Tongue (tissue), 2 donors: ENCODE measurements around the gene SMTNL1. TPM values are rescaled to one million over a fixed set of nuclear protein-coding genes. Genes with fewer than 3 reads are reported as not detected.
"Not testable (repeated sequence)": the region's sequence is repeated elsewhere in the genome, so short reads cannot be mapped to it uniquely, and the experiment has no call there.

Experiments
- DNase-seq: peaks from one replicate; pipeline ENCODE4 v3.0.0-alpha.2; 2015
- total RNA-seq: library from RNA; depleted of rRNA; stranded (reverse); fragments of >200 nt; gene quantifications from one replicate; pipeline ENCODE4 v1.2.3, GENCODE V29; 2014

SMTNL1 gene
- total RNA-seq, 1 donor from 2014 or later: 107 TPM

DNA sequence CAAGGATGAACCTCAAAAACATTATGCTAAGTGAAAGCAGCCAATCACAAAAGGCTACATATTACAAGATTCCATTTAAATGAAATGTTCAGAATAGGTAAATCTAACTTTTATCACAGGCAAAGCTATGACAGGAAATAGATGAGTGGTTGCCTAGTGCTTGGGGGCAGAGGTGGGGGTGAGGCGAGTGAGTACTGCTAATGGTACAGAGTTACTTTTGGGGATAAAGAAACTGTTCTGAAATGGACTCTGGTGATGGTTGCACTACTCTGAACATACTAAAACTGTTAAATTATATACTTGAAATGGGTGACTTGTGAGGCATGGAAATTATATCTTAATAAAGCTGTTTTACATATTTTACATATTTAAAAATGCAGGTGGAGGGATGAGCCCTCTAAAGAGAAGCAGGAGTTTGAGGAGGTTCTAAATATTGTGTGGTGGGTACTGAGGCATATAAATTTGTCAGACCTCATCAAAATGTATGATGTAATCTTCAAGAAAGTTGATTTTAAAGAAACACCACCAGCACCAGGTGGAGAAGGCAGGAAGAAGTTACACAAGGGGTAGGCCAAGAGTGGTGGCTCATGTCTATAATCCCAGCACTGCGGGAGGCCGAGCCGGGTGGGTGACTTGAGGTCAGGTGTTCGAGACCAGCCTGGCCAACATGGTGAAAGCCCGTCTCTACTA, 25.5 kb upstream of the SMTNL1 start:
- no peak for DNase-seq

DNA sequence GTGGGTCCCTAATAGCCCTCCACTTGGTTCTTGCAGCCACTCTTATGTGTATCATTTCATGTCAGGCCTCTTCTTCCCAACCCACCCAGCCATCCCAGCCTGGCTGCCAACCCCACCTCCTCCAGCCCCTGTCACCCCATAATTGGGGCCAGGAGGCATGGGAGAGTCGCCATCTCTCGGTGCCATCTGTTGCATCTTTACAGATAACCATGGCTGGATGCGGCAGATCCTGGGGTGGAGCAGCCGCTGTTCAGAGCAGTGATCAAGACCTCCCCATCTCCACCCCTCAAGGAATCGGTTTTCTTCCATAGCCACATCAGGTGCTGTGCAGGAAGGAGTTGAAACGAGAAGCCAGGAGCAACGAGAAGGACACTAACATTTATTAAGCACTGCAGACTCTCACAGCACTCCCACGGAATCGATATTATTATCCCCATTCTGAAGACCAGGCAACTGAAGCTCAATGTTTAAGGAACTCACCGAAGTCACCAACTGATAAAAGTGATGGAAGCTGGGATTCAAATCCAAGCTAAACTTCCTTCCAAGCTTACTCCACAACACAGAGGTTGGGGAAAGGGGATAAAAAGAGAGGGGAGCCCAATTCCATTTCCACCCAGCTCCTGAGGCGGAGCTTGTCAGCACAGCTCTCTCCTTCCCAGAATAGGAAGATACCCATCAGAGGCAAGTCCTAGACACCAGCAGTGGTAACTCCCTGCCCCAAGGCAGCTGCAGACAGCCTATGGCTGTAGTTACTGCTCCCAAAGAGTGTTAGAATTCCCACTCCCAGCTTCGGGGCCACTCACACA, 24.5 kb upstream of the SMTNL1 start:
- no peak for DNase-seq

- no peak for DNase-seq
Measured at GRCh38 chr11:57513452-57513795, 24.0 kb upstream of the SMTNL1 start.

DNA sequence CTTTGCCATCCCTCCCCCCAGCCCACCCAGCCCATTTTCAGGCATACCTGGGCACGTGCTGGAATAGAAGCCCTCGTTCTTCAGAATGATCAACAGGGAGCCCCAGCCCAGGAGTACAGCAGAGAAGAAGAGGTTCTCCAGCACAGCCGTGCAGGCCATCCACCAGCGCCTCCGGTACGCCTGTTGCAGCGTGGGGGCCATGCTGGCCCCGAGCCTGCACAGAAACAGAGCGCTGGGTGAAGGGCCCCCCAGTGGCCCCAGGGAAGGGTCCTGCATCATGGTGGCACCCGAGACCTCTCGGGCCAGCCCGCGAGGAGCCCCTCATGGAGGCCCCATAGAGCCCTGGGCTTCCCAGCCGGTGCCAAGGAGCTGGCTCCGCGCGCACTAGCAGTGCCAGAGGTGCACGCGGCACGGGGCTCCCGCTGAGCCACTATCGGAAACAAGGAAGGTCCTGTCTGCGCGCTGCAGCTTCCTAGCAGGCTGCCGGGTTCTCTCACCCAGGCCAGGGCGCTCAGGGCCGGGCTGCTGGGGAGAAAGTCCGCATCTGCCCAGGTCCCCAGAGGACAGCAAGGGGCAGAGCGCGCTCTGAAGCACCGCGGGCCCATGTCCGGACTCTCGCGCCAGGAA, 23.4 kb upstream of the SMTNL1 start:
- DNase-seq: peak; percentile 40

GRCh38 chr11:57514538-57515331, 22.7 kb upstream of the SMTNL1 start:
- DNase-seq: peak; percentile 51

- peak; percentile 62 for DNase-seq
Measured at GRCh38 chr11:57515332-57516060, 21.9 kb upstream of the SMTNL1 start, which contains the start of gene SLC43A1. TSS of gene SLC43A1 (minus strand) at chr11:57515702. CDS start at chr11:57514111, 1,591 bp downstream.

- DNase-seq: no peak
Measured at GRCh38 chr11:57516061-57516443, 21.3 kb upstream of the SMTNL1 start.

DNA sequence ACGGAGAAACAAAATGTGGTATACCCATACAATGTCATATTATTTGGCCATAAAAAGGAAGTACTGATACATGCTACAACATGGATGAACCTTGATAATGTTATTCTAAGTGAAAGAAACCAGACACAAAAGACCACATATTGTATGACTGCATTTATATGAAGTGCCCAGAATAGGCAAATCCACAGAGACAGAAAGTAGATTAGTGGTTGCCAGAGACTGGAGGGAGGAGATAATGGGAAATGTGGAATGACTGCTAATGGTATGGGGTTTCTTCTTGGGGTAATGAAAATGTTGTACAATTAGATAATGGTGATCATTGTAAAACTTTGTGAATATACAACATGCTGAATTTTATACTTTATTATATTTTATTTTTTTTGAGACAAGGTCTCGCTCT, 16.3 kb upstream of the SMTNL1 start:
- DNase-seq: no peak

- no peak for DNase-seq
Measured at GRCh38 chr11:57523419-57523818, 14.0 kb upstream of the SMTNL1 start.

DNA sequence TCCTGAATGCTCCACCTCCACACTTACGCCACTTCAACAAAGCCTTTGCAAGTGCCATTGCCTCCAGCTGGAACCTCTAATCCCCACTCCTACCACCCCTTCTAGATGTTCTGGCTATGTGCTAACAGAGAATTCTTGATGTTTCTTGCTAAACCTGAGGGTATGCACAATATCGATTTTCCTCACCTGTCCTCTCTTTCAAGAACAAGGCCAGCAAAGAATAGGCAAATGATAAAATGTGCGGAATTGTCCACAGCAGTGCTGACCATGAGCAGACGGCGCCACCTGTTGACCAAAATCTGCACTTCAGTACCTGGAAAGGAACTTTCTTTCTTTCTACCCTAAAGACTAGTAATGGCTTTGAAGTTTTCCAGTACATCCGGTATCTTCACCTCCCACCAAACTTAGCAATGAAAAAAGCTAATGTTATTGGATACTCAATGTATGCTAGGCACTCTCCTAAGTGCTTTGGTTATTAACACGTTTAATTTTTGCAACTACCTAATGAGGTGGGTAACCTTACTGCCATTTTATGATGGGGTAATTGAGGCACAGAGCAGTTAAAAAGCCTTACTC, 10.3 kb upstream of the SMTNL1 start:
- peak; percentile 81 for DNase-seq

DNA sequence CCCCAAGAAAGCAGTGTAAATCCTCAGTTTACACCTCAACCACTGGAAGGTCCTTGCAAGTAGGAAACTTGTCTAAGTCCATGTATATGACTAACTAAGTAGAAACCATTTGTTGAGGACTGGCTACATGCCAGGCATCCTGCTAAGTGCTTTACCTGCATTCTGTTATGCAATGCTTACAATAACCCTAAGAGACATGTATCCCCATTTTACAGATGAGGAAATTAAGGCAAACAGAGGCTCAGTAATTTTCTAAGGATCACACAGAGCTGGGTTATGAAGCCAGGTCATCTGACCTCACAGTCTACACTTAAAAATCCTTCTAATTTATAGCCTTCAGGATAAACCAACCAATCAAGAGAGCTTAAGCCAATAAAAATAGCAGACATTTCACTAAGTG, 8.4 kb upstream of the SMTNL1 start:
- DNase-seq: no peak

- no peak for DNase-seq
Measured at GRCh38 chr11:57530215-57530595, 7.2 kb upstream of the SMTNL1 start.

- peak; percentile 99 for DNase-seq
Measured at GRCh38 chr11:57530596-57531507, 6.5 kb upstream of the SMTNL1 start, which contains the start of gene TIMM10. TSS of gene TIMM10 (minus strand) at chr11:57530754. CDS start at chr11:57530189, 565 bp downstream.

DNA sequence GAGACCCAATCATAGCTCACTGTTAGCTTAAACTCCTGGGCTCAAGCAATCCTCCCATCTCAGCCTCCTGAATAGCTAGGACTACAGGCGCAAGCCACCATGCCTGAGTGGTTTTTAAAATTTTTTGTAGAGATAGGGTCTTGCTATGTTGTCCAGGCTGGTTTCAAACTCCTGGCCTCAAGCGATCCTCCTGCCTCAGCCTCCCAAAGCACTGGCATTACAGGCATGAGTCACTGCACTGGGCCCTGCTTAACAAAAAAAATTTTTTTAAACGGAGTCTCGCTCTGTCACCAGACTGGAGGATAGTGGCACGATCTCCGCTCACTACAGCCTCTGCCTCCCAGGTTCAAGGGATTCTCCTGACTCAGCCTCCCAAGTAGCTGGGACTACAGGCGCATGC, 2.9 kb upstream of the SMTNL1 start:
- not testable (repeated sequence) for DNase-seq

GRCh38 chr11:57539342-57539741, 1.9 kb downstream of the SMTNL1 start:
- DNase-seq: no peak

DNA sequence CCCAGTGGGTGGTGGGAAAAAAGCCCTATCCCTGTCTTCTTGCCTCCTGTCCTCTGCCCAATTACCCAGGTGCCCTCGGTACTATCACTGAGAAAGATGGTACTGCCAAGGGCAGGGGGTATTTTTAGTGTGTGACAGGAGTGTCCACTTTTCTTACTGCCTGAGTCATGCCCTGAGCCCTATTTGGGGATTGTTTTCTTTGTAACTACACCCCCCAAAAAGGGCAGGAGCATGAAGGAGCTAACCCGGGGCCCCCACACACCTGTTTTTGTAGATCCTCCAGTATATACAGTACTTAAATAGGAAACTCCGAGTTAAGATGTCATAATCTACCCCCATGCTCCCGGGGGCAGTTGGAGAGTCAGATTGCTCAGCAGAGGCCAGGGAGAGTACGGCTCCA, 3.8 kb downstream of the SMTNL1 start:
- DNase-seq: peak; percentile 72

GRCh38 chr11:57542582-57542981, 5.2 kb downstream of the SMTNL1 start:
- no peak for DNase-seq

DNA sequence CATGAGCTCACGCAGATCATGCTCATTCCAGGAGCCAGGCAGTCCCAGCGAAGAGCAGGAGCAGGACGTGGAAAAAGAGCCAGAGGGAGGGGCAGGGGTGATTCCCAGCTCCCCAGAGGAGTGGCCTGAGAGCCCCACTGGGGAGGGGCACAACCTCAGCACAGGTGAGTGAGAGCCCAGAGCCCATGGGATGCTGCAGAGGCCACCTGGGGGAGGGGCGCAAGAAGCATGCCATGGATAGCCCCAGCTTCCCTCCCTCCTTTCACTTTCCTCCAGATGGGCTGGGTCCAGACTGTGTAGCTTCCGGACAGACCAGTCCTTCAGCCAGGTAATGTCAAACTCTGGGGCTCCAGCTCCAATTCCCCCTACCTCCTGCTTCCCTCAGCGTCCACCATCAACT, 6.2 kb downstream of the SMTNL1 start:
- no peak for DNase-seq

GRCh38 chr11:57544566-57544965, 7.2 kb downstream of the SMTNL1 start:
- DNase-seq: no peak

GRCh38 chr11:57545883-57546282, 8.5 kb downstream of the SMTNL1 start:
- DNase-seq: no peak
